GM12872 (cell line): ENCODE data around the gene ZNF488.

Experiments
- CTCF ChIP-seq: IDR thresholded peaks from 3 replicates; pipeline ENCODE4 v1.5.1; 2011; ENCODE audit warnings: low read depth, mild to moderate bottlenecking, low read length, moderate library complexity; ENCODE audit not compliant: insufficient read depth

ZNF488 gene

GRCh38 chr10:47326306-47326926 is 57.7 kb downstream of the ZNF488 start:
- TF ChIP-seq CTCF = no peak

- TF ChIP-seq CTCF = no peak
These were observed 58.5 kb downstream of the ZNF488 start for GRCh38 chr10:47325303-47326291.

- no peak for TF ChIP-seq CTCF
These were observed 60.3 kb downstream of the ZNF488 start for GRCh38 chr10:47323636-47324296.

- TF ChIP-seq CTCF = no peak
These were observed 61.0 kb downstream of the ZNF488 start for GRCh38 chr10:47323087-47323486.

GRCh38 chr10:47322300-47323061 is 61.6 kb downstream of the ZNF488 start, which contains the start of gene GDF2:
TSS of gene GDF2 (plus strand) at chr10:47322454. CDS start at chr10:47322669, 215 bp downstream.
- no peak for TF ChIP-seq CTCF

GRCh38 chr10:47321521-47322195 is 62.4 kb downstream of the ZNF488 start:
- no peak for TF ChIP-seq CTCF
